HCT116 (cell line): ENCODE measurements around the gene TRIM23. TPM values are rescaled to one million over a fixed set of nuclear protein-coding genes. Genes with fewer than 3 reads are reported as not detected.

Experiments used
- ATAC-seq: fragments of 200-7000 bp; cut with Tn5 transposase; 2 replicates; pipeline ENCODE4 v1.9.1; 2020; ENCODE audit warnings: mild to moderate bottlenecking, moderate library complexity
- BruUV-seq: library from RNA; stranded (reverse); fragments of 400-500 nt; replicated peaks from 2 replicates; lab custom pipeline; 2021; lab: Mats Ljungman, UMichigan
- CTCF ChIA-PET: fragments of 300-600 bp; sonication (Branson Sonifier 250); formaldehyde crosslinking; loops from one replicate; lab custom pipeline; 2021; ENCODE audit warnings: antibody characterized with exemption; lab: Charles Lee
- POLR2A ChIA-PET: fragments of 300-600, 350-600 bp; sonication (Branson Sonifier 250); formaldehyde crosslinking; loops from one replicate; lab custom pipeline; 2021; ENCODE audit warnings: antibody characterized with exemption; lab: Charles Lee
- RAD21 ChIA-PET, 2 experiments: fragments of 300-600 bp; sonication (Branson Sonifier 250); formaldehyde crosslinking; loops; one replicate each; lab custom pipeline; 2023; ENCODE audit warnings: low total read pairs in 2 of 2; ENCODE audit not compliant: uncharacterized antibody in 2 of 2, unreplicated experiment in 2 of 2, low non-redundant PET in 1 of 2; lab: Charles Lee
- DNase-seq: peaks from one replicate; pipeline ENCODE4 v3.0.0-alpha.2; 2010; ENCODE audit warnings: low read depth, low spot score
- H2AFZ ChIP-seq: fragments of 200-600 bp; shearing (Covaris generic), sonication (generic); 2 replicates; pipeline ENCODE4 v1.6.1; 2017; ENCODE audit warnings: low read depth, mixed run types, mixed read lengths, antibody characterized with exemption, low read length; ENCODE audit not compliant: poor library complexity, severe bottlenecking
- H3K27ac ChIP-seq: 2 replicates; pipeline ENCODE4 v1.5.1; 2012; ENCODE audit warnings: low read depth, low read length
- H3K27me3 ChIP-seq: fragments of 200-600 bp; sonication (generic); 2 replicates; pipeline ENCODE4 v1.6.1; 2016; ENCODE audit warnings: mixed run types, low read length, mixed read lengths; ENCODE audit not compliant: insufficient read depth
- H3K36me3 ChIP-seq, 2 experiments: fragments of 200-500 bp in 1 of 2; fragments of 200-600 bp in 1 of 2; sonication (Bioruptor generic) in 1 of 2; sonication (generic) in 1 of 2; 2 replicates each; pipeline versions ENCODE4 v1.5.1 to v1.6.1; 2014 to 2016; ENCODE audit warnings: low read length in 2 of 2, inconsistent platforms in 1 of 2, mixed read lengths in 1 of 2, mixed run types in 1 of 2; ENCODE audit not compliant: insufficient read depth in 2 of 2, control insufficient read depth in 1 of 2
- H3K4me1 ChIP-seq, 2 experiments: fragments of 200-600 bp in 1 of 2; sonication (generic) in 1 of 2; 2 replicates each; pipeline versions ENCODE4 v1.5.1 to v1.6.1; 2012 to 2017; ENCODE audit warnings: low read length in 2 of 2, inconsistent platforms in 1 of 2, mild to moderate bottlenecking in 1 of 2, mixed read lengths in 1 of 2, mixed run types in 1 of 2, moderate library complexity in 1 of 2; ENCODE audit not compliant: insufficient read depth in 2 of 2, control insufficient read depth in 1 of 2
- H3K4me2 ChIP-seq: fragments of 200-600 bp; sonication (generic); 2 replicates; pipeline ENCODE4 v1.6.1; 2017; ENCODE audit warnings: mixed run types, low read length, mixed read lengths
- H3K4me3 ChIP-seq, 2 experiments: fragments of 200-600 bp in 1 of 2; sonication (generic) in 1 of 2; replicated peaks in 1 of 2; 2 replicates each; pipeline ENCODE4 v1.5.1; 2011 to 2016; ENCODE audit warnings: low read length in 2 of 2, control low read depth in 1 of 2, low read depth in 1 of 2, mild to moderate bottlenecking in 1 of 2, mixed read lengths in 1 of 2, mixed run types in 1 of 2
- H3K79me2 ChIP-seq: fragments of 200-600 bp; sonication (generic); 2 replicates; pipeline ENCODE4 v1.6.1; 2017; ENCODE audit warnings: mild to moderate bottlenecking, mixed run types, low read length, moderate library complexity, mixed read lengths; ENCODE audit not compliant: insufficient read depth
- H3K9ac ChIP-seq: fragments of 200-600 bp; sonication (generic); 2 replicates; pipeline ENCODE4 v1.6.1; 2016; ENCODE audit warnings: low read length, mixed read lengths
- H3K9me2 ChIP-seq: fragments of 200-600 bp; sonication (generic), shearing (Covaris generic); 2 replicates; pipeline ENCODE4 v1.6.1; 2017; ENCODE audit warnings: mixed run types, mild to moderate bottlenecking, moderate library complexity; ENCODE audit not compliant: insufficient read depth
- H3K9me3 ChIP-seq, 2 experiments: fragments of 200-500 bp in 1 of 2; fragments of 200-600 bp in 1 of 2; sonication (Bioruptor generic) in 1 of 2; sonication (generic) in 1 of 2; 2 replicates each; pipeline ENCODE4 v1.6.1; 2014 to 2017; ENCODE audit warnings: low read length in 2 of 2, mixed read lengths in 2 of 2, inconsistent platforms in 1 of 2, low read depth in 1 of 2, mild to moderate bottlenecking in 1 of 2, mixed run types in 1 of 2, moderate library complexity in 1 of 2; ENCODE audit not compliant: control insufficient read depth in 1 of 2, insufficient read depth in 1 of 2
- H4K20me1 ChIP-seq: fragments of 200-600 bp; sonication (generic), shearing (Covaris generic); 2 replicates; pipeline ENCODE4 v1.6.1; 2017; ENCODE audit warnings: mixed run types, mild to moderate bottlenecking, moderate library complexity; ENCODE audit not compliant: insufficient read depth
- CBX3 ChIP-seq: IDR thresholded peaks from 2 replicates; pipeline ENCODE4 v1.6.1; 2012; ENCODE audit warnings: low read depth
- CEBPB ChIP-seq: IDR thresholded peaks from 2 replicates; pipeline ENCODE4 v1.6.1; 2012; ENCODE audit warnings: low read depth
- EGR1 ChIP-seq: IDR thresholded peaks from 2 replicates; pipeline ENCODE4 v1.6.1; 2012; ENCODE audit warnings: low read depth
- ELF1 ChIP-seq: IDR thresholded peaks from 2 replicates; pipeline ENCODE4 v1.6.1; 2012; ENCODE audit warnings: low read depth, borderline replicate concordance
- EZH2 ChIP-seq: fragments of 200-600 bp; sonication (generic); IDR thresholded peaks from 2 replicates; pipeline ENCODE4 v1.6.1; 2017; ENCODE audit warnings: antibody characterized with exemption, mixed run types
- EZH2phosphoT487 ChIP-seq: fragments of 200-600 bp; IDR thresholded peaks from 2 replicates; pipeline ENCODE4 v1.6.1; 2018; ENCODE audit warnings: antibody characterized with exemption, borderline replicate concordance
- FOSL1 ChIP-seq: IDR thresholded peaks from 2 replicates; pipeline ENCODE4 v1.6.1; 2012; ENCODE audit warnings: low read depth
- JUND ChIP-seq: IDR thresholded peaks from 2 replicates; pipeline ENCODE4 v1.6.1; 2012
- POLR2A ChIP-seq: IDR thresholded peaks from 2 replicates; pipeline ENCODE4 v1.7.0; 2011; ENCODE audit warnings: borderline replicate concordance; ENCODE audit not compliant: insufficient read depth, insufficient read length; ENCODE audit errors: extremely low read depth
- POLR2AphosphoS5 ChIP-seq: IDR thresholded peaks from 2 replicates; pipeline ENCODE4 v1.6.1; 2011; ENCODE audit warnings: mild to moderate bottlenecking, low read depth, low read length, moderate library complexity
- RAD21 ChIP-seq: IDR thresholded peaks from 2 replicates; pipeline ENCODE4 v1.6.1; 2012; ENCODE audit warnings: low read depth, mild to moderate bottlenecking
- SP1 ChIP-seq: IDR thresholded peaks from 2 replicates; pipeline ENCODE4 v1.6.1; 2012; ENCODE audit warnings: low read depth
- YY1 ChIP-seq: IDR thresholded peaks from 2 replicates; pipeline ENCODE4 v1.6.1; 2011; ENCODE audit warnings: low read length, low read depth, moderate library complexity, mild to moderate bottlenecking; ENCODE audit not compliant: insufficient replicate concordance; ENCODE audit errors: extremely low read depth
- ZFX ChIP-seq: fragments of 450-650 bp; IDR thresholded peaks from 2 replicates; pipeline ENCODE4 v1.6.1; 2017
- ZNF274 ChIP-seq: fragments of 200-500 bp; sonication (Bioruptor generic); IDR thresholded peaks from 2 replicates; pipeline ENCODE4 v1.6.1; 2014; ENCODE audit warnings: mild to moderate bottlenecking, low read depth, low read length, inconsistent platforms
- intact Hi-C: fragments of 100-400 bp; cut with micrococcal nuclease; formaldehyde crosslinking; loops from 2 replicates; pipeline ENCODE4 v1.10.0; 2022
- total RNA-seq: library from RNA; stranded (reverse); gene quantifications from one replicate; pipeline ENCODE4 v1.2.1, GENCODE V29; 2021; ENCODE audit not compliant: unreplicated experiment
- TF ChIP-seq, protein P1 (sequence below): IDR thresholded peaks from 2 replicates; pipeline ENCODE4 v1.6.1; 2012
- TF ChIP-seq, protein P2 (sequence below), 3 experiments: fragments of 200-600 bp in 1 of 3; sonication (generic) in 1 of 3; IDR thresholded peaks in 2 of 3; conservative IDR thresholded peaks in 1 of 3; 2 replicates each; pipeline ENCODE4 v1.5.1; 2012 to 2017; ENCODE audit warnings: low read depth in 2 of 3, low read length in 2 of 3, antibody characterized with exemption in 1 of 3, borderline replicate concordance in 1 of 3, control low read depth in 1 of 3, mild to moderate bottlenecking in 1 of 3, mixed read lengths in 1 of 3, mixed run types in 1 of 3, moderate library complexity in 1 of 3; ENCODE audit not compliant: insufficient read depth in 1 of 3
- TF ChIP-seq, protein P3 (sequence below): IDR thresholded peaks from 2 replicates; pipeline ENCODE4 v1.6.1; 2012; ENCODE audit warnings: low read depth
- TF ChIP-seq, protein P4 (sequence below): IDR thresholded peaks from 2 replicates; pipeline ENCODE4 v1.6.1; 2012

The TRIM23 gene
- total RNA-seq, 1 experiment from 2014 or later, result 12.2 TPM

DNA sequence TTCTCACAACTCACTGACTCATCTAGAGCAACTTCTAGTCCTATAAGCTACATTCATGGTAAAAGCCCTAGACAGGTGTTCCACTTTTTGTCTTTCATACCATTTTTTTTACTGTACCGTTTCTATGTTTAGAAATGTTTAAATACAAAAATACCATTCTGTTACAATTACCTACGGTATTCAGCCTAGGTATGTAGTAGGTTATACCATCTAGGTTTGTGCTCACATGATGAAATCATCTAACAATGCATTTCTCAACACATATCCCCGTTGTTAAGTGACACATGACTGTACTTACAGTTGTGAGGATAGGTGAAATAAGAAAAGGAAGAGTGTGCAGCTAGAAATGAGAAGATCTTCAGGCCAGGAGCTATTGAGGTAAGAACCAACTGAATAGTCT is 67.4 kb downstream of the TRIM23 start:
- Histone ChIP-seq H3K9ac (no peak overlapping the region), H3K36me3 (peaks cover 12 to 17% of the 10 kb centered on the region in 2 experiments), H3K79me2 (peaks cover 64% of the 10 kb centered on the region), H3K9me2 (no peaks in the 10 kb centered on the region), H3K27me3 (no peaks in the 10 kb centered on the region), H4K20me1 (no peaks in the 10 kb centered on the region; the same call in 1 of the 2 replicates)
- CTCF ChIA-PET, result no interaction called here
- no peak for DNase-seq
- no peak for TF ChIP-seq EZH2
- TF ChIP-seq, protein P1, sequence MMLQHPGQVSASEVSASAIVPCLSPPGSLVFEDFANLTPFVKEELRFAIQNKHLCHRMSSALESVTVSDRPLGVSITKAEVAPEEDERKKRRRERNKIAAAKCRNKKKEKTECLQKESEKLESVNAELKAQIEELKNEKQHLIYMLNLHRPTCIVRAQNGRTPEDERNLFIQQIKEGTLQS, result no peak
- TF ChIP-seq EZH2phosphoT487, result no peak
- TF ChIP-seq CBX3, result no peak
- TF ChIP-seq, protein P2, sequence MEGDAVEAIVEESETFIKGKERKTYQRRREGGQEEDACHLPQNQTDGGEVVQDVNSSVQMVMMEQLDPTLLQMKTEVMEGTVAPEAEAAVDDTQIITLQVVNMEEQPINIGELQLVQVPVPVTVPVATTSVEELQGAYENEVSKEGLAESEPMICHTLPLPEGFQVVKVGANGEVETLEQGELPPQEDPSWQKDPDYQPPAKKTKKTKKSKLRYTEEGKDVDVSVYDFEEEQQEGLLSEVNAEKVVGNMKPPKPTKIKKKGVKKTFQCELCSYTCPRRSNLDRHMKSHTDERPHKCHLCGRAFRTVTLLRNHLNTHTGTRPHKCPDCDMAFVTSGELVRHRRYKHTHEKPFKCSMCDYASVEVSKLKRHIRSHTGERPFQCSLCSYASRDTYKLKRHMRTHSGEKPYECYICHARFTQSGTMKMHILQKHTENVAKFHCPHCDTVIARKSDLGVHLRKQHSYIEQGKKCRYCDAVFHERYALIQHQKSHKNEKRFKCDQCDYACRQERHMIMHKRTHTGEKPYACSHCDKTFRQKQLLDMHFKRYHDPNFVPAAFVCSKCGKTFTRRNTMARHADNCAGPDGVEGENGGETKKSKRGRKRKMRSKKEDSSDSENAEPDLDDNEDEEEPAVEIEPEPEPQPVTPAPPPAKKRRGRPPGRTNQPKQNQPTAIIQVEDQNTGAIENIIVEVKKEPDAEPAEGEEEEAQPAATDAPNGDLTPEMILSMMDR (IDR thresholded peaks at IDR 0.05 in 2 of 3, conservative IDR thresholded peaks at IDR 0.05 in 1 of 3; ENCODE audit: borderline replicate concordance in 1 of 3, insufficient read depth in 1 of 3, low read depth in 2 of 3, low read length in 2 of 3), result no peak
- TF ChIP-seq ELF1, result no peak
- TF ChIP-seq CEBPB, result no peak
- no peak for TF ChIP-seq RAD21
- no peak for TF ChIP-seq YY1
- TF ChIP-seq, protein P3, sequence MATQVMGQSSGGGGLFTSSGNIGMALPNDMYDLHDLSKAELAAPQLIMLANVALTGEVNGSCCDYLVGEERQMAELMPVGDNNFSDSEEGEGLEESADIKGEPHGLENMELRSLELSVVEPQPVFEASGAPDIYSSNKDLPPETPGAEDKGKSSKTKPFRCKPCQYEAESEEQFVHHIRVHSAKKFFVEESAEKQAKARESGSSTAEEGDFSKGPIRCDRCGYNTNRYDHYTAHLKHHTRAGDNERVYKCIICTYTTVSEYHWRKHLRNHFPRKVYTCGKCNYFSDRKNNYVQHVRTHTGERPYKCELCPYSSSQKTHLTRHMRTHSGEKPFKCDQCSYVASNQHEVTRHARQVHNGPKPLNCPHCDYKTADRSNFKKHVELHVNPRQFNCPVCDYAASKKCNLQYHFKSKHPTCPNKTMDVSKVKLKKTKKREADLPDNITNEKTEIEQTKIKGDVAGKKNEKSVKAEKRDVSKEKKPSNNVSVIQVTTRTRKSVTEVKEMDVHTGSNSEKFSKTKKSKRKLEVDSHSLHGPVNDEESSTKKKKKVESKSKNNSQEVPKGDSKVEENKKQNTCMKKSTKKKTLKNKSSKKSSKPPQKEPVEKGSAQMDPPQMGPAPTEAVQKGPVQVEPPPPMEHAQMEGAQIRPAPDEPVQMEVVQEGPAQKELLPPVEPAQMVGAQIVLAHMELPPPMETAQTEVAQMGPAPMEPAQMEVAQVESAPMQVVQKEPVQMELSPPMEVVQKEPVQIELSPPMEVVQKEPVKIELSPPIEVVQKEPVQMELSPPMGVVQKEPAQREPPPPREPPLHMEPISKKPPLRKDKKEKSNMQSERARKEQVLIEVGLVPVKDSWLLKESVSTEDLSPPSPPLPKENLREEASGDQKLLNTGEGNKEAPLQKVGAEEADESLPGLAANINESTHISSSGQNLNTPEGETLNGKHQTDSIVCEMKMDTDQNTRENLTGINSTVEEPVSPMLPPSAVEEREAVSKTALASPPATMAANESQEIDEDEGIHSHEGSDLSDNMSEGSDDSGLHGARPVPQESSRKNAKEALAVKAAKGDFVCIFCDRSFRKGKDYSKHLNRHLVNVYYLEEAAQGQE, result no peak
- TF ChIP-seq SP1, result no peak
- TF ChIP-seq ZNF274, result no peak
- no peak for TF ChIP-seq ZFX
- TF ChIP-seq EGR1, result no peak
- TF ChIP-seq POLR2A, result no peak
- TF ChIP-seq POLR2AphosphoS5, result no peak
- TF ChIP-seq JUND, result no peak
- TF ChIP-seq, protein P4, sequence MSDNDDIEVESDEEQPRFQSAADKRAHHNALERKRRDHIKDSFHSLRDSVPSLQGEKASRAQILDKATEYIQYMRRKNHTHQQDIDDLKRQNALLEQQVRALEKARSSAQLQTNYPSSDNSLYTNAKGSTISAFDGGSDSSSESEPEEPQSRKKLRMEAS, result no peak
- TF ChIP-seq FOSL1, result no peak
- TF ChIP-seq, all 23 proteins: peak for 0
- intact Hi-C loops, result no loop called here
- H2AFZ ChIP-seq, result no peak overlapping the region
- H3K4me1 ChIP-seq, result peaks cover under 1% of the 10 kb centered on the region in 2 experiments; a peak in 2 of 4 replicates
- H3K4me2 ChIP-seq, result no peak overlapping the region
- RAD21 ChIA-PET, result no interaction called here
- POLR2A ChIA-PET, result no interaction called here
- ATAC-seq, result no peak
- H3K9me3 ChIP-seq, result no peaks in the 10 kb centered on the region
- no peak overlapping the region for H3K27ac ChIP-seq
- H3K4me3 ChIP-seq, result no peak overlapping the region
- BruUV-seq, result no TSS peak
